HCT116 (cell line): ENCODE data around the gene PDF.

Source experiments
- CTCF ChIP-seq, 3 experiments: fragments of 200-600 bp in 1 of 3; sonication (generic) in 1 of 3; IDR thresholded peaks in 2 of 3; conservative IDR thresholded peaks in 1 of 3; 2 replicates each; pipeline ENCODE4 v1.5.1; 2012 to 2017; ENCODE audit warnings: low read depth in 2 of 3, low read length in 2 of 3, antibody characterized with exemption in 1 of 3, borderline replicate concordance in 1 of 3, control low read depth in 1 of 3, mild to moderate bottlenecking in 1 of 3, mixed read lengths in 1 of 3, mixed run types in 1 of 3, moderate library complexity in 1 of 3; ENCODE audit not compliant: insufficient read depth in 1 of 3
- REST ChIP-seq: IDR thresholded peaks from 2 replicates; pipeline ENCODE4 v1.6.1; 2012; ENCODE audit warnings: low read depth

- TF ChIP-seq CTCF (IDR thresholded peaks at IDR 0.05 in 2 of 3, conservative IDR thresholded peaks at IDR 0.05 in 1 of 3; ENCODE audit: borderline replicate concordance in 1 of 3, insufficient read depth in 1 of 3, low read depth in 2 of 3, low read length in 2 of 3) (no peak), REST (no peak)
Measured at GRCh38 chr16:69373019-69373418, 42.6 kb upstream of the PDF start.
